Cardiac muscle cell (in vitro differentiated cells and primary cell): Measurements from ENCODE around the gene SUPT4H1. TPM values are rescaled to one million over a fixed set of nuclear protein-coding genes. Genes with fewer than 3 reads are reported as not detected.

Source experiments
- DNase-seq, 2 donors: peaks; one replicate each; pipeline versions ENCODE4 v3.0.0 to v3.0.0-alpha.2; 2010 to 2017; ENCODE audit warnings: low read depth in 1 of 2, low spot score in 1 of 2
- H3K27ac ChIP-seq: fragments of 200-600 bp; sonication (generic); 2 replicates; pipeline ENCODE4 v1.5.1; 2016
- H3K27me3 ChIP-seq: fragments of 200-600 bp; sonication (generic); 2 replicates; pipeline ENCODE4 v1.6.0; 2016; ENCODE audit warnings: control low read depth
- H3K36me3 ChIP-seq: fragments of 200-600 bp; sonication (generic); 2 replicates; pipeline ENCODE4 v1.5.1; 2016; ENCODE audit warnings: control low read depth
- H3K4me1 ChIP-seq: fragments of 200-600 bp; sonication (generic); 2 replicates; pipeline ENCODE4 v1.8.1; 2017; ENCODE audit warnings: low read depth, mild to moderate bottlenecking, mixed run types
- H3K4me3 ChIP-seq: fragments of 200-600 bp; sonication (generic); 2 replicates; pipeline ENCODE4 v1.5.1; 2016; ENCODE audit warnings: mild to moderate bottlenecking
- H3K9me3 ChIP-seq: fragments of 200-600 bp; sonication (generic); 2 replicates; pipeline ENCODE4 v1.5.1; 2017; ENCODE audit warnings: low read depth, mild to moderate bottlenecking, control low read depth
- polyA plus RNA-seq: library from polyadenylated mRNA; unstranded; fragments of >200 nt; fragmentation: Nextera tagmentation; extraction: Ambion mirVana; gene quantifications from 2 replicates; pipeline ENCODE4 v1.2.1, GENCODE V29; 2016
- total RNA-seq: library from RNA; depleted of rRNA; stranded (reverse); fragments of >200 nt; gene quantifications from 2 replicates; pipeline ENCODE4 v1.2.3, GENCODE V29; 2016
- TF ChIP-seq, protein P1 (sequence below): IDR thresholded peaks from 2 replicates; pipeline ENCODE4 v1.5.1; 2012; ENCODE audit warnings: low read depth, mild to moderate bottlenecking, low read length

Gene SUPT4H1
- total and polyA plus RNA-seq, 2 experiments from 2014 or later: 97.9 to 152 TPM

DNA sequence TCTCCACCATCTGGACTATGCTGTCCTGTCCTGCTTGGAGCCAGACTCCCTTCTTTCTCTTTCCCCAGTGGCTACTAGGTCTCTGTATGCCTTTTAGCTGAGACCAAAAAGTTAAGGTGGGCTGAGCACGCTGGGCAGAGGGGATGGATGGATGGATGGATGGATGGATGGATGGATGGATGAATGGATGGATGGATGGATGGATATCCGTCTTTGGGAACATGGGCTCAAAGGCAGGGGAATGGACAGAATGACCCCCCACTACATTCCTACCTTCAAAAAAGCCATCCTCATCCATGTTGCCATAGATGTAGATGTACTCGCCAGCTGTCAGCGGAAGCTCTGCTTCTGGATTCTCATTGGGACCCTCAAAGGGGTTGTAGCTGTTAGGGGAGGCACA is 36.3 kb downstream of the SUPT4H1 start:
- TF ChIP-seq, protein P1, sequence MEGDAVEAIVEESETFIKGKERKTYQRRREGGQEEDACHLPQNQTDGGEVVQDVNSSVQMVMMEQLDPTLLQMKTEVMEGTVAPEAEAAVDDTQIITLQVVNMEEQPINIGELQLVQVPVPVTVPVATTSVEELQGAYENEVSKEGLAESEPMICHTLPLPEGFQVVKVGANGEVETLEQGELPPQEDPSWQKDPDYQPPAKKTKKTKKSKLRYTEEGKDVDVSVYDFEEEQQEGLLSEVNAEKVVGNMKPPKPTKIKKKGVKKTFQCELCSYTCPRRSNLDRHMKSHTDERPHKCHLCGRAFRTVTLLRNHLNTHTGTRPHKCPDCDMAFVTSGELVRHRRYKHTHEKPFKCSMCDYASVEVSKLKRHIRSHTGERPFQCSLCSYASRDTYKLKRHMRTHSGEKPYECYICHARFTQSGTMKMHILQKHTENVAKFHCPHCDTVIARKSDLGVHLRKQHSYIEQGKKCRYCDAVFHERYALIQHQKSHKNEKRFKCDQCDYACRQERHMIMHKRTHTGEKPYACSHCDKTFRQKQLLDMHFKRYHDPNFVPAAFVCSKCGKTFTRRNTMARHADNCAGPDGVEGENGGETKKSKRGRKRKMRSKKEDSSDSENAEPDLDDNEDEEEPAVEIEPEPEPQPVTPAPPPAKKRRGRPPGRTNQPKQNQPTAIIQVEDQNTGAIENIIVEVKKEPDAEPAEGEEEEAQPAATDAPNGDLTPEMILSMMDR: no peak
- no peaks in the 10 kb centered on the region for H3K4me1 ChIP-seq

GRCh38 chr17:58315281-58315711 is 36.7 kb downstream of the SUPT4H1 start:
- no peaks in the 10 kb centered on the region for H3K4me1 ChIP-seq
- no peak overlapping the region for H3K4me3 ChIP-seq
- TF ChIP-seq, protein P1: no peak
- H3K9me3 ChIP-seq: no peaks in the 10 kb centered on the region
- no peak for DNase-seq
- no peak overlapping the region for H3K27ac ChIP-seq
- no peaks in the 10 kb centered on the region for H3K36me3 ChIP-seq
- H3K27me3 ChIP-seq: no peaks in the 10 kb centered on the region

More for the DNA sequence above, 36.3 kb downstream of the SUPT4H1 start:
- Histone ChIP-seq H3K9me3 (no peaks in the 10 kb centered on the region), H3K4me3 (no peak overlapping the region), H3K27ac (no peak overlapping the region), H3K36me3 (no peaks in the 10 kb centered on the region), H3K27me3 (no peaks in the 10 kb centered on the region)
- no peak for DNase-seq

DNA sequence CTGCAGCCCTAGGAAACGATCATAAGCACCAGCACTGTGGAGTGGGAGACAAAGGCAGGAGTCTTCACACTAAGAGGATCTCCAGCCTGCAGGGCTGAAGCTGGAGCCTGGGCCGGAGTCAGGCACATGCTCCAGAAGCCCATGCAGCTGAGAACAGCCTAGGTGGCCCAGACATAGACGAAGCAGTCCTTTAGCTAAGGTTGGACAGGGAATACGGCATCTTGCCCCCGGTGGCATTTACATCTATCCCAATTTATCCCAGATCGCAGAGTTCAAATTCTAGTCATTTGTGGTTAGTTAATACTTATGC is 37.3 kb downstream of the SUPT4H1 start:
- Histone ChIP-seq H3K4me3 (no peak overlapping the region), H3K27me3 (no peaks in the 10 kb centered on the region), H3K4me1 (no peaks in the 10 kb centered on the region), H3K36me3 (no peaks in the 10 kb centered on the region), H3K9me3 (no peaks in the 10 kb centered on the region), H3K27ac (no peak overlapping the region)
- no peak for DNase-seq
- TF ChIP-seq, protein P1: no peak

DNA sequence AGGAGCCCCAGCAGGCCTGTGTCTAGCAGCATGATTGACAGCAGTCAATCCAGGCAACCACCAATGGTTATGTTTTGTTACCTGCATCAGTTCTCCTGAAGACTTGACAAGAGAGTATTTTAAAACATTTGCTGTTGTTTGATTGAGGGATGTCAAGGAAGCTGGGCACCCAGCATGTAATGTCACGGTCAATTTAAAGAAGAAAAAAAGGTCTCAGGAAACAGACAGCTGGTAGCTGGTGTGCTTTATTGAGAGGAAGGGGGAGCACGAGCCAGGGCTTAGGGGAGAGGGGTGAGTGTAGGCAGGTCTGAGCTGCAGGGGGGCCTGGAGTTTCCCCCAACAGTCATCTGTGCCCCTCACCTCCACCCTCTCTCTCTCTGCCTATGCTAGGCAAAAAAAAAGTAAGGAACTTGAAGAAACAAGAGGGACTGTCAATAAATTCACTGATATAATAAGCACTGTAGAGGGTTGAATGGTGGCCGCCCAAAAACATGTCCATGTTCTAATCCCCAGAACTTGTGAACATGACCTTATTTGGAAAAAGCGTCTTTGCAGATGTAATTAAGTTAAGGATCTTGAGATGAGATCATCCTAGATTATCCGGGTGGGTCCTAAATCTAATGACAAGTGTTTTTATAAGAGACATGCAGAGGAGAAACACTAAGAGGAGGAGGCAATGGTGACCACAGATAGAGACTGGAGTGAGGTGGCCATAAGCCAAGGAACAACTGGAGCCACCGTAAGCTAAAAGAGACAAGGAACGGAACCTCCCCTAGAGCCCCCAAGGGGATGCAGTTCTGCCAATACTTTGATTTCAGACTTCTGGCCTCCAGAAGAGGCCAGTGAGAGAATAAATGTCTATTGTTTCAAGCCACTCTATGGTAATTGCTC is 37.9 kb downstream of the SUPT4H1 start:
- H3K4me1 ChIP-seq: no peaks in the 10 kb centered on the region
- no peaks in the 10 kb centered on the region for H3K36me3 ChIP-seq
- H3K27me3 ChIP-seq: no peaks in the 10 kb centered on the region
- no peak overlapping the region for H3K27ac ChIP-seq
- no peaks in the 10 kb centered on the region for H3K9me3 ChIP-seq
- no peak for DNase-seq
- no peak overlapping the region for H3K4me3 ChIP-seq
- TF ChIP-seq, protein P1: no peak

GRCh38 chr17:58312829-58313228 is 39.2 kb downstream of the SUPT4H1 start:
- no peak for DNase-seq
- H3K27ac ChIP-seq: no peak overlapping the region
- TF ChIP-seq, protein P1: no peak
- H3K36me3 ChIP-seq: no peaks in the 10 kb centered on the region
- no peaks in the 10 kb centered on the region for H3K9me3 ChIP-seq
- no peaks in the 10 kb centered on the region for H3K27me3 ChIP-seq
- H3K4me1 ChIP-seq: no peaks in the 10 kb centered on the region
- no peak overlapping the region for H3K4me3 ChIP-seq
